GM21447 (cell line): ENCODE data around the gene TMEM132D.

ENCODE experiments used
- ATAC-seq: cut with Tn5 transposase; IDR thresholded peaks from one replicate; pipeline ENCODE4 v1.9.1; 2021; ENCODE audit not compliant: unreplicated experiment

TMEM132D gene

GRCh38 chr12:129373746-129374145 is 530.1 kb downstream of the TMEM132D start:
- ATAC-seq, result no peak

GRCh38 chr12:129372876-129373275 is 530.9 kb downstream of the TMEM132D start:
- ATAC-seq, result no peak

GRCh38 chr12:129372348-129372747 is 531.5 kb downstream of the TMEM132D start:
- no peak for ATAC-seq

GRCh38 chr12:129371268-129371667 is 532.6 kb downstream of the TMEM132D start:
- no peak for ATAC-seq

- no peak for ATAC-seq
These were observed 537.2 kb downstream of the TMEM132D start for GRCh38 chr12:129366656-129367055.

GRCh38 chr12:129363041-129363440 is 540.8 kb downstream of the TMEM132D start:
- ATAC-seq, result no peak

GRCh38 chr12:129357233-129357632 is 546.6 kb downstream of the TMEM132D start:
- ATAC-seq, result no peak

GRCh38 chr12:129351481-129351880 is 552.3 kb downstream of the TMEM132D start:
- ATAC-seq, result no peak

- ATAC-seq, result no peak
These were observed 564.5 kb downstream of the TMEM132D start for GRCh38 chr12:129339336-129339735.

GRCh38 chr12:129337413-129337812 is 566.4 kb downstream of the TMEM132D start:
- ATAC-seq, result no peak

GRCh38 chr12:129335773-129336172 is 568.1 kb downstream of the TMEM132D start:
- no peak for ATAC-seq

- no peak for ATAC-seq
These were observed 571.5 kb downstream of the TMEM132D start for GRCh38 chr12:129332286-129332685.

GRCh38 chr12:129331356-129332085 is 572.3 kb downstream of the TMEM132D start:
- no peak for ATAC-seq

GRCh38 chr12:129328235-129328634 is 575.6 kb downstream of the TMEM132D start:
- ATAC-seq, result no peak

GRCh38 chr12:129325566-129325965 is 578.3 kb downstream of the TMEM132D start:
- no peak for ATAC-seq

- no peak for ATAC-seq
These were observed 591.8 kb downstream of the TMEM132D start for GRCh38 chr12:129312048-129312447.

- ATAC-seq, result no peak
These were observed 593.5 kb downstream of the TMEM132D start for GRCh38 chr12:129310346-129310745.

GRCh38 chr12:129305851-129306250 is 598.0 kb downstream of the TMEM132D start:
- no peak for ATAC-seq

GRCh38 chr12:129304529-129304928 is 599.3 kb downstream of the TMEM132D start:
- no peak for ATAC-seq

- ATAC-seq, result no peak
These were observed 603.8 kb downstream of the TMEM132D start for GRCh38 chr12:129300011-129300410.

GRCh38 chr12:129298921-129299320 is 604.9 kb downstream of the TMEM132D start:
- ATAC-seq, result no peak

GRCh38 chr12:129296671-129297070 is 607.2 kb downstream of the TMEM132D start:
- ATAC-seq, result no peak

- no peak for ATAC-seq
These were observed 609.0 kb downstream of the TMEM132D start for GRCh38 chr12:129294868-129295267.
